Liver (tissue), 9 donors: Measurements from ENCODE around the gene CHRDL1. TPM values are rescaled to one million over a fixed set of nuclear protein-coding genes. Genes with fewer than 3 reads are reported as not detected.

ENCODE experiments used
- DNase-seq: peaks from one replicate; pipeline ENCODE4 v3.0.0-alpha.2; 2017; ENCODE audit warnings: low spot score
- H3K27ac ChIP-seq, 2 donors: one replicate each; pipeline ENCODE4 v1.7.0; 2013; ENCODE audit warnings: inconsistent platforms in 2 of 2, low read length in 2 of 2, control low read depth in 1 of 2, low read depth in 1 of 2, mild to moderate bottlenecking in 1 of 2
- H3K27me3 ChIP-seq, 4 donors: one replicate each; pipeline versions ENCODE4 v1.6.1 to v1.7.0; 2013; ENCODE audit warnings: low read length in 3 of 4, inconsistent platforms in 1 of 4, mild to moderate bottlenecking in 1 of 4, moderate library complexity in 1 of 4; ENCODE audit not compliant: control insufficient read depth in 4 of 4, insufficient read depth in 4 of 4
- H3K36me3 ChIP-seq, 4 donors: one replicate each; pipeline versions ENCODE4 v1.6.1 to v1.7.0; 2013; ENCODE audit warnings: low read length in 3 of 4, mild to moderate bottlenecking in 3 of 4, low read depth in 1 of 4, moderate library complexity in 1 of 4; ENCODE audit not compliant: control insufficient read depth in 4 of 4, insufficient read depth in 3 of 4
- H3K4me1 ChIP-seq, 4 donors: one replicate each; pipeline versions ENCODE4 v1.6.1 to v1.7.0; 2013; ENCODE audit warnings: low read length in 3 of 4, mild to moderate bottlenecking in 3 of 4, moderate library complexity in 1 of 4; ENCODE audit not compliant: control insufficient read depth in 4 of 4, insufficient read depth in 4 of 4
- H3K4me3 ChIP-seq, 3 donors: one replicate each; pipeline versions ENCODE4 v1.6.1 to v1.7.0; 2013; ENCODE audit warnings: low read length in 3 of 3, control low read depth in 1 of 3, low read depth in 1 of 3, mild to moderate bottlenecking in 1 of 3
- H3K9ac ChIP-seq, 2 donors: one replicate each; pipeline ENCODE4 v1.7.0; 2013; ENCODE audit warnings: low read length in 2 of 2, mild to moderate bottlenecking in 2 of 2, moderate library complexity in 2 of 2, control low read depth in 1 of 2, low read depth in 1 of 2
- H3K9me3 ChIP-seq, 4 donors: one replicate each; pipeline versions ENCODE4 v1.6.1 to v1.7.0; 2013; ENCODE audit warnings: low read length in 3 of 4; ENCODE audit not compliant: control insufficient read depth in 4 of 4
- ATF3 ChIP-seq: IDR thresholded peaks from 2 replicates; pipeline ENCODE4 v1.6.1; 2016; ENCODE audit warnings: antibody characterized with exemption
- CTCF ChIP-seq: fragments of 150-350 bp; IDR thresholded peaks from 2 replicates; pipeline ENCODE4 v1.5.1; 2017; ENCODE audit warnings: improper control_type of control experiment, low read depth, low read length; ENCODE audit not compliant: missing input control
- EGR1 ChIP-seq, 2 donors: IDR thresholded peaks; 2 replicates each; pipeline ENCODE4 v1.6.1; 2016 to 2018; ENCODE audit warnings: antibody characterized with exemption in 2 of 2, low read depth in 2 of 2
- FOXA1 ChIP-seq: IDR thresholded peaks from 2 replicates; pipeline ENCODE4 v1.6.1; 2016; ENCODE audit warnings: antibody characterized with exemption
- FOXA2 ChIP-seq: IDR thresholded peaks from 2 replicates; pipeline ENCODE4 v1.6.1; 2016; ENCODE audit warnings: antibody characterized with exemption
- GABPA ChIP-seq, 2 donors: IDR thresholded peaks in 1 of 2; conservative IDR thresholded peaks in 1 of 2; 2 replicates each; pipeline ENCODE4 v1.6.1; 2016; ENCODE audit warnings: antibody characterized with exemption in 2 of 2, mild to moderate bottlenecking in 1 of 2, moderate library complexity in 1 of 2
- HNF4A ChIP-seq, 2 donors: conservative IDR thresholded peaks; 2 replicates each; pipeline ENCODE4 v1.6.1; 2016; ENCODE audit warnings: antibody characterized with exemption in 2 of 2, mild to moderate bottlenecking in 2 of 2
- HNF4G ChIP-seq: IDR thresholded peaks from 2 replicates; pipeline ENCODE4 v1.6.1; 2016; ENCODE audit warnings: antibody characterized with exemption
- JUND ChIP-seq, 2 donors: IDR thresholded peaks; 2 replicates each; pipeline ENCODE4 v1.6.1; 2016; ENCODE audit warnings: antibody characterized with exemption in 2 of 2
- MAX ChIP-seq: IDR thresholded peaks from 2 replicates; pipeline ENCODE4 v1.6.1; 2016; ENCODE audit warnings: antibody characterized with exemption
- NR2F2 ChIP-seq: IDR thresholded peaks from 2 replicates; pipeline ENCODE4 v1.6.1; 2016; ENCODE audit warnings: antibody characterized with exemption
- RAD21 ChIP-seq, 2 donors: IDR thresholded peaks; 2 replicates each; pipeline ENCODE4 v1.6.1; 2016; ENCODE audit warnings: antibody characterized with exemption in 2 of 2, mild to moderate bottlenecking in 2 of 2
- RXRA ChIP-seq, 2 donors: IDR thresholded peaks; 2 replicates each; pipeline ENCODE4 v1.6.1; 2017 to 2018; ENCODE audit warnings: antibody characterized with exemption in 2 of 2, mild to moderate bottlenecking in 1 of 2
- SP1 ChIP-seq: IDR thresholded peaks from 2 replicates; pipeline ENCODE4 v1.6.1; 2018; ENCODE audit warnings: antibody characterized with exemption, mild to moderate bottlenecking
- TAF1 ChIP-seq: conservative IDR thresholded peaks from 2 replicates; pipeline ENCODE4 v1.6.1; 2016; ENCODE audit warnings: antibody characterized with exemption, mild to moderate bottlenecking
- ZBTB33 ChIP-seq: IDR thresholded peaks from 2 replicates; pipeline ENCODE4 v1.6.1; 2016; ENCODE audit warnings: antibody characterized with exemption
- WGBS: extraction: QIAGEN DNeasy Blood & Tissue Kit; methylation state at CpG from one replicate; pipeline ENCODE4 v1.1.7; 2013; 5-methylcytosine and 5-hydroxymethylcytosine counted together
- polyA plus RNA-seq, 2 donors: library from polyadenylated mRNA; stranded (reverse) in 1 of 2; unstranded in 1 of 2; fragments of 200-250 nt in 1 of 2; fragments of >200 nt in 1 of 2; fragmentation: Nextera tagmentation in 1 of 2; extraction: Ambion mirVana in 1 of 2; gene quantifications; one replicate each; pipeline versions ENCODE4 v1.2.1 to v1.2.3, GENCODE V29; 2013 to 2015
- total RNA-seq, 2 donors: library from RNA; depleted of rRNA; stranded (reverse); fragments of >200 nt; gene quantifications; one replicate each; pipeline ENCODE4 v1.2.3, GENCODE V29; 2014
- TF ChIP-seq, protein P1 (sequence below): IDR thresholded peaks from 2 replicates; pipeline ENCODE4 v1.6.1; 2016; ENCODE audit warnings: antibody characterized with exemption, mild to moderate bottlenecking
- donor health status: healthy.
- donor health status: healthy.
- donor health status: healthy.
- donor health status: healthy.
- donor health status: healthy.

Gene CHRDL1
- total and polyA plus RNA-seq, 4 donors, result 0.17 to 2.1 (median 0.67) TPM

DNA sequence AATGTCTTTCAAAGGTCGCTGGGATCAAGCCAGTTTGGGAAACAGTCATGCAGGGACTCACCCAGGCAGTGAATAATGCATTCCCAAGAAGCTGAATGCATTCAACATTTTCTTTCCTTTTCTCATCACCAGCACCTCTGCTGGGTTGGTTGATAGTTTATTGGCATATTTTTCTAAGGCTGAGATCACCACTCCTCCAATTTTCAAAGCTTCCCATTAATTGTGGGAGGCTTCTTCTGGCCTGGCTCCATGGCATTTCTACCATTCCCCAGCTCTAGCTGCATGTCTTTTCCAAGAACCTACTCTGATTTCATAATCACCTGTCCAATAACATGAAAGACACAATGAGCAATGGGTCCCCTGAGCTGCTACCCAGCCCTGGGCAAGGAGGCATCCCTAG lies 35.8 kb downstream of the CHRDL1 start:
- Histone ChIP-seq H3K36me3 (no peaks in the 10 kb centered on the region), H3K9ac (no peak overlapping the region), H3K9me3 (peaks cover 0 to 8% (median 2%) of the 10 kb centered on the region in 4 donors), H3K27ac (no peak overlapping the region), H3K27me3 (no peaks in the 10 kb centered on the region), H3K4me3 (no peak overlapping the region), H3K4me1 (no peaks in the 10 kb centered on the region)
- no peak for DNase-seq
- 87% methylated on average over 1 of the region's 1 CpG for WGBS
- TF ChIP-seq FOXA1 (no peak), RXRA (IDR thresholded peaks at IDR 0.05) (no peak), NR2F2 (no peak), MAX (no peak), ZBTB33 (no peak)

DNA sequence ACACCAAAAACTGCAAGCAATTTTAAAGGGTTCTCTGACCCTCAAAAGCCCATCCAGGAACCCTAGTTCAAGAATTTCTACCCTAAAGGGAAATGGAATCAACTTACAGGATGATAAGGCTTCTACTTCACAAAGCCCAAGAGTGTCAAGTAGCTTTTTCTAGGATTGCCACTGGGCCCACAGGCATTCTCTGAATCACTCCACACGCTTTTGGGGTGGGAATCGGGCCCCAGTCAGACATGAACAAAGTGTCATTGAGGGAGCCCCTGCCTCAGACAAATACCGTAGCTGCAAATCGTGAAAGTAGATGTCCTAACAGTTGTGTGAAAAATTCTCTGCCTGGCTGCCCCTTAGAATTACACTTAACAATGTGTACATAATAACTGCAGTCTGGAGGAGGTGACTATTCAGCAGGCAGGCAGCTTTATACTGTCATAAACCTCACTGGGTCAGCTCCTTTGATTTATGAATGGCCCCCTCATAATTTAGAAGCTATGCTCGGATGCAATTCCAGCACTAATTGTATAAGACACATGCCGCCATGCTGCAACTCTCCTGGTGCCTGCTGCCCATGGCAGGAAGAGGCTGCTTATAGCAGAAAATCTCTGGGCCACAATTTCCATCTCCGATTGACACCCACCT lies 36.7 kb downstream of the CHRDL1 start:
- H3K9ac ChIP-seq, result no peak overlapping the region
- H3K4me1 ChIP-seq, result no peaks in the 10 kb centered on the region
- H3K27ac ChIP-seq, result no peak overlapping the region
- H3K9me3 ChIP-seq, result peaks cover 0 to 5% (median 2%) of the 10 kb centered on the region in 4 donors
- TF ChIP-seq RXRA (IDR thresholded peaks at IDR 0.05) (no peak), HNF4A (conservative IDR thresholded peaks at IDR 0.05) (no peak), CTCF (no peak), FOXA1 (no peak), EGR1 (IDR thresholded peaks at IDR 0.05; ENCODE audit: low read depth in 2 of 2) (no peak), GABPA (IDR thresholded peaks at IDR 0.05 in 1 of 2, conservative IDR thresholded peaks at IDR 0.05 in 1 of 2) (no peak), FOXA2 (no peak), TAF1 (no peak), ATF3 (no peak), ZBTB33 (no peak), RAD21 (IDR thresholded peaks at IDR 0.05) (no peak), SP1 (no peak), NR2F2 (no peak), JUND (IDR thresholded peaks at IDR 0.05) (no peak), MAX (no peak), HNF4G (no peak)
- TF ChIP-seq, protein P1, sequence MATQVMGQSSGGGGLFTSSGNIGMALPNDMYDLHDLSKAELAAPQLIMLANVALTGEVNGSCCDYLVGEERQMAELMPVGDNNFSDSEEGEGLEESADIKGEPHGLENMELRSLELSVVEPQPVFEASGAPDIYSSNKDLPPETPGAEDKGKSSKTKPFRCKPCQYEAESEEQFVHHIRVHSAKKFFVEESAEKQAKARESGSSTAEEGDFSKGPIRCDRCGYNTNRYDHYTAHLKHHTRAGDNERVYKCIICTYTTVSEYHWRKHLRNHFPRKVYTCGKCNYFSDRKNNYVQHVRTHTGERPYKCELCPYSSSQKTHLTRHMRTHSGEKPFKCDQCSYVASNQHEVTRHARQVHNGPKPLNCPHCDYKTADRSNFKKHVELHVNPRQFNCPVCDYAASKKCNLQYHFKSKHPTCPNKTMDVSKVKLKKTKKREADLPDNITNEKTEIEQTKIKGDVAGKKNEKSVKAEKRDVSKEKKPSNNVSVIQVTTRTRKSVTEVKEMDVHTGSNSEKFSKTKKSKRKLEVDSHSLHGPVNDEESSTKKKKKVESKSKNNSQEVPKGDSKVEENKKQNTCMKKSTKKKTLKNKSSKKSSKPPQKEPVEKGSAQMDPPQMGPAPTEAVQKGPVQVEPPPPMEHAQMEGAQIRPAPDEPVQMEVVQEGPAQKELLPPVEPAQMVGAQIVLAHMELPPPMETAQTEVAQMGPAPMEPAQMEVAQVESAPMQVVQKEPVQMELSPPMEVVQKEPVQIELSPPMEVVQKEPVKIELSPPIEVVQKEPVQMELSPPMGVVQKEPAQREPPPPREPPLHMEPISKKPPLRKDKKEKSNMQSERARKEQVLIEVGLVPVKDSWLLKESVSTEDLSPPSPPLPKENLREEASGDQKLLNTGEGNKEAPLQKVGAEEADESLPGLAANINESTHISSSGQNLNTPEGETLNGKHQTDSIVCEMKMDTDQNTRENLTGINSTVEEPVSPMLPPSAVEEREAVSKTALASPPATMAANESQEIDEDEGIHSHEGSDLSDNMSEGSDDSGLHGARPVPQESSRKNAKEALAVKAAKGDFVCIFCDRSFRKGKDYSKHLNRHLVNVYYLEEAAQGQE, result no peak
- 87% methylated on average over 7 of the region's 7 CpGs for WGBS
- no peaks in the 10 kb centered on the region for H3K36me3 ChIP-seq
- DNase-seq, result no peak
- no peak overlapping the region for H3K4me3 ChIP-seq
- H3K27me3 ChIP-seq, result no peaks in the 10 kb centered on the region
